Hepatocyte (in vitro differentiated cells): ENCODE measurements around the gene SMIM21. TPM values are rescaled to one million over a fixed set of nuclear protein-coding genes. Genes with fewer than 3 reads are reported as not detected.

ENCODE experiments used
- DNase-seq: peaks from one replicate; pipeline ENCODE4 v3.0.0-alpha.2; 2016; ENCODE audit warnings: low spot score
- H2AFZ ChIP-seq: fragments of 200-600 bp; sonication (generic); 2 replicates; pipeline ENCODE4 v1.6.0; 2016; ENCODE audit warnings: antibody characterized with exemption, mild to moderate bottlenecking
- H3K27ac ChIP-seq: fragments of 200-600 bp; sonication (generic); 2 replicates; pipeline ENCODE4 v1.5.1; 2016; ENCODE audit warnings: mild to moderate bottlenecking
- H3K27me3 ChIP-seq: fragments of 200-600 bp; sonication (generic); 2 replicates; pipeline ENCODE4 v1.6.1; 2016
- H3K36me3 ChIP-seq: fragments of 200-600 bp; sonication (generic); replicated peaks from 2 replicates; pipeline ENCODE4 v1.5.1; 2016; ENCODE audit warnings: low read depth; ENCODE audit not compliant: insufficient read depth
- H3K4me1 ChIP-seq: fragments of 200-600 bp; sonication (generic); 2 replicates; pipeline ENCODE4 v1.5.1; 2016; ENCODE audit warnings: mild to moderate bottlenecking, moderate library complexity; ENCODE audit not compliant: insufficient read depth
- H3K4me2 ChIP-seq: fragments of 200-600 bp; sonication (generic); 2 replicates; pipeline ENCODE4 v1.6.0; 2016
- H3K4me3 ChIP-seq: fragments of 200-600 bp; sonication (generic); 2 replicates; pipeline ENCODE4 v1.5.1; 2016; ENCODE audit warnings: mild to moderate bottlenecking
- H3K79me2 ChIP-seq: fragments of 200-600 bp; sonication (generic); 2 replicates; pipeline ENCODE4 v1.6.0; 2017; ENCODE audit warnings: mild to moderate bottlenecking
- H3K9me2 ChIP-seq: fragments of 200-600 bp; sonication (generic); replicated peaks from 2 replicates; pipeline ENCODE4 v1.6.0; 2017; ENCODE audit warnings: mild to moderate bottlenecking; ENCODE audit not compliant: insufficient read depth
- H3K9me3 ChIP-seq: fragments of 200-600 bp; sonication (generic); 2 replicates; pipeline ENCODE4 v1.5.1; 2016; ENCODE audit warnings: low read depth, mild to moderate bottlenecking
- H4K20me1 ChIP-seq: fragments of 200-600 bp; sonication (generic); 2 replicates; pipeline ENCODE4 v1.6.0; 2016; ENCODE audit warnings: mild to moderate bottlenecking; ENCODE audit not compliant: insufficient read depth, poor library complexity, severe bottlenecking
- EZH2 ChIP-seq: fragments of 200-600 bp; sonication (generic); IDR thresholded peaks from 2 replicates; pipeline ENCODE4 v1.6.1; 2016; ENCODE audit warnings: antibody characterized with exemption, mild to moderate bottlenecking, borderline replicate concordance
- EZH2phosphoT487 ChIP-seq: fragments of 200-600 bp; sonication (generic); IDR thresholded peaks from one replicate; pipeline ENCODE4 v1.6.1; 2018; ENCODE audit warnings: antibody characterized with exemption, mild to moderate bottlenecking, low read depth, moderate library complexity; ENCODE audit not compliant: unreplicated experiment, severe bottlenecking
- WGBS: methylation state at CpG from one replicate; pipeline ENCODE4 v1.1.6; 2016; ENCODE audit warnings: low lambda C conversion rate; ENCODE audit errors: missing lambda C conversion rate; 5-methylcytosine and 5-hydroxymethylcytosine counted together
- polyA plus RNA-seq: library from polyadenylated mRNA; unstranded; fragments of >200 nt; fragmentation: Nextera tagmentation; extraction: Ambion mirVana; gene quantifications from 2 replicates; pipeline ENCODE4 v1.2.1, GENCODE V29; 2016
- total RNA-seq: library from RNA; depleted of rRNA; stranded (reverse); fragments of >200 nt; gene quantifications from 2 replicates; pipeline ENCODE4 v1.2.3, GENCODE V29; 2014
- TF ChIP-seq, protein P1 (sequence below): fragments of 200-600 bp; sonication (generic); IDR thresholded peaks from 2 replicates; pipeline ENCODE4 v1.5.1; 2016; ENCODE audit warnings: antibody characterized with exemption, mild to moderate bottlenecking; ENCODE audit not compliant: poor library complexity

Gene SMIM21
- total and polyA plus RNA-seq, 2 experiments from 2014 or later, result not detected

DNA sequence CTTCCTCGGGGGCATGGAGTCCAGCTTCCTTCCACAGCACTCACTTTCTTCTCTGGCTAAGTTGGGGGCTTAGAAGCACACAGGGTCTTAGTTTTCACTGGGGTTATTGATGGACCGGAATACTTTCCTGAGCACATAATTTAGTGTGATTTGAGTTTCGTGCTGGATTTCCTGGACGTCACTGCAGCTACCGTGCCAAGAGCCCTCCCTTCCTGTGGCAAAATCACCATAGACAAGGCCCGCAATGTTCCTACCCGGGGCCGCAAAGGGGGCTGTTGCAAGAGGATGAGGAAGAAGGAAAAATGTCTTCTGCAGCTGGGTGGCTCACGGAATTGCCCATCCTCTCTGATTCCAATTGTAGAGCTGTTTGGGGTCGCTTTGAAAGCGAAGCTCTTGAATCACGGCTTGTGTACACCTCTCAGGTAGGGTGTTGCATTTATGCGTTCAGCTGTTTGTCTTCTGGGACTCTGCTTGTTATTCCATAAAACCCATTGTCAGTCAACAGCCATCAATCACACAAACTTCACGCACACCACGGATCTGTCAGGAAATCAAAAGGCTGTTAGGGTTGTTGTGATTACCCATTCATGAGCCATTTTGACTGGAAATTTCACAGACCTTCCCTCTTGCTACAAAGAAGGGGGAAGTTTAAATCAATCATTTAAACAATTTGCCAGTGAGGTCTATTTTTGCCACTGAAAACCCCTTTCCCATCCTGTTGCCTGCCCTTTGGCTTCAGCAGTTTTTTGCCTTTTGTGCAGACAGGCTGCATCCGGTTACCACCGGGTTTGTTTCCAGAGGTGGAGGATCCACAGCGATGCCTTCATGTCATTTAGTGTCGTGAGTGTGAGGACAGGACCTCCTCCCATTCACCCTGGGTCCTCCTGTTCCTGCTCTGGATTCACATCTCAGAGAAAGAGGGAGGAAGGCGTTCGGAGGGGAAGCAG lies 36.0 kb downstream of the SMIM21 start:
- Histone ChIP-seq H3K27ac (no peak overlapping the region), H3K4me1 (peaks cover 8% of the 10 kb centered on the region), H3K4me2 (no peak overlapping the region), H3K9me3 (no peaks in the 10 kb centered on the region), H4K20me1 (no peaks in the 10 kb centered on the region), H3K27me3 (no peaks in the 10 kb centered on the region), H3K36me3 (no peaks in the 10 kb centered on the region), H2AFZ (no peak overlapping the region), H3K79me2 (no peaks in the 10 kb centered on the region), H3K9me2 (no peaks in the 10 kb centered on the region), H3K4me3 (no peak overlapping the region)
- TF ChIP-seq EZH2phosphoT487, result no peak
- TF ChIP-seq, protein P1, sequence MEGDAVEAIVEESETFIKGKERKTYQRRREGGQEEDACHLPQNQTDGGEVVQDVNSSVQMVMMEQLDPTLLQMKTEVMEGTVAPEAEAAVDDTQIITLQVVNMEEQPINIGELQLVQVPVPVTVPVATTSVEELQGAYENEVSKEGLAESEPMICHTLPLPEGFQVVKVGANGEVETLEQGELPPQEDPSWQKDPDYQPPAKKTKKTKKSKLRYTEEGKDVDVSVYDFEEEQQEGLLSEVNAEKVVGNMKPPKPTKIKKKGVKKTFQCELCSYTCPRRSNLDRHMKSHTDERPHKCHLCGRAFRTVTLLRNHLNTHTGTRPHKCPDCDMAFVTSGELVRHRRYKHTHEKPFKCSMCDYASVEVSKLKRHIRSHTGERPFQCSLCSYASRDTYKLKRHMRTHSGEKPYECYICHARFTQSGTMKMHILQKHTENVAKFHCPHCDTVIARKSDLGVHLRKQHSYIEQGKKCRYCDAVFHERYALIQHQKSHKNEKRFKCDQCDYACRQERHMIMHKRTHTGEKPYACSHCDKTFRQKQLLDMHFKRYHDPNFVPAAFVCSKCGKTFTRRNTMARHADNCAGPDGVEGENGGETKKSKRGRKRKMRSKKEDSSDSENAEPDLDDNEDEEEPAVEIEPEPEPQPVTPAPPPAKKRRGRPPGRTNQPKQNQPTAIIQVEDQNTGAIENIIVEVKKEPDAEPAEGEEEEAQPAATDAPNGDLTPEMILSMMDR, result no peak
- no peak for TF ChIP-seq EZH2
- WGBS, result 91% methylated on average over 21 of the region's 21 CpGs
- no peak for DNase-seq

DNA sequence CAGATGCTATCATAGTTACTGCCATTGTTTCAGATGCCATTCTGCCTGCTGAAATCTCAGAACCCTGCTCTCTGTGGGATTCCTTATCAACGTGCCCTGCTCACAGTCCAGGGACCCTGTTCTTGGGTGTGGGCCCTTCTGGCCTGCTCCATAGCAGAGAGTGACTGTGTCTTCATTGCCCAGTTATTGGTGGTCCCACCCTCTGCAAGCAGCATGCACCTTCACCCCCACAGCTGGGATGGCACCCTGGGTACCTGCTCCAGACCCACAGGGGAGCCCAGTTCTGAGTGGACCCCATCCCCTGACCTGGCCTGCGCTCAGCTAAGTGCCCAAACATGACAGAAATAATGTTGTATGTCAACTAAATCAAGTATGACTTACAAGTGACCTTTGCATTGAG lies 36.6 kb downstream of the SMIM21 start:
- H3K9me2 ChIP-seq, result no peaks in the 10 kb centered on the region
- TF ChIP-seq, protein P1, result no peak
- TF ChIP-seq EZH2, result no peak
- no peak for TF ChIP-seq EZH2phosphoT487
- H3K27ac ChIP-seq, result no peak overlapping the region
- H3K79me2 ChIP-seq, result no peaks in the 10 kb centered on the region
- WGBS, result 52% methylated on average over 2 of the region's 2 CpGs
- H3K27me3 ChIP-seq, result no peaks in the 10 kb centered on the region
- no peak overlapping the region for H3K4me2 ChIP-seq
- no peak for DNase-seq
- H3K4me3 ChIP-seq, result no peak overlapping the region
- peaks cover 8% of the 10 kb centered on the region for H3K4me1 ChIP-seq
- no peaks in the 10 kb centered on the region for H3K9me3 ChIP-seq
- no peak overlapping the region for H2AFZ ChIP-seq
- no peaks in the 10 kb centered on the region for H4K20me1 ChIP-seq
- H3K36me3 ChIP-seq, result no peaks in the 10 kb centered on the region

DNA sequence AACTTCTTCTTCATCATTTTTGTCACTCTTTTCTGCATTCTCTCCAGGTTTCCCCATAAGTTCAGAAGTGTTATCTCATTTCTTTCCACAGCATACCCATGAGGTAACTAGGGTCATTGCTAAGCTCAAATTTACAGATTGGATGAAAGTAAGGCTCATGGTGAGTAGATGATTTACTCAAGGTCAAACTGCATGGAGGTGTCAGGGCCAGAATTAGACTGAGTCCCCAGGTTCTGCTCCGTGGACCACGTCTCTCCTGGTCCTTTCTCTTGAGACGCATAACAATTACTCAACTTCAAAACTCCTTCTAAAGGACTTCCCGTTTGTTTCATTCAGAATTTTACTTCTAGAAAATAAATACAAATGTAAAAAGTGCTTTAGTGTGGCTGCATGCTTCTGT lies 43.4 kb downstream of the SMIM21 start:
- Histone ChIP-seq H3K4me1 (no peaks in the 10 kb centered on the region), H3K9me2 (no peaks in the 10 kb centered on the region), H3K36me3 (no peaks in the 10 kb centered on the region), H3K9me3 (no peaks in the 10 kb centered on the region), H3K79me2 (no peaks in the 10 kb centered on the region), H3K4me3 (no peak overlapping the region), H3K27me3 (no peaks in the 10 kb centered on the region), H3K27ac (no peak overlapping the region), H4K20me1 (no peaks in the 10 kb centered on the region), H3K4me2 (no peak overlapping the region), H2AFZ (no peak overlapping the region)
- no peak for TF ChIP-seq EZH2phosphoT487
- no peak for TF ChIP-seq EZH2
- TF ChIP-seq, protein P1, result no peak
- WGBS, result 76% methylated on average over 4 of the region's 4 CpGs
- no peak for DNase-seq
